Astrocyte (in vitro differentiated cells and primary cell): ENCODE measurements around the gene MOB3A.

Experiments
- EZH2 ChIP-seq: IDR thresholded peaks from 2 replicates; pipeline ENCODE4 v1.6.1; 2012; ENCODE audit warnings: mild to moderate bottlenecking, low read length, inconsistent platforms; ENCODE audit not compliant: insufficient read depth
- TF ChIP-seq, protein P1 (sequence below): IDR thresholded peaks from 2 replicates; pipeline ENCODE4 v1.5.1; 2011; ENCODE audit warnings: low read depth, mild to moderate bottlenecking, inconsistent platforms, low read length, moderate library complexity; ENCODE audit not compliant: insufficient read depth

DNA sequence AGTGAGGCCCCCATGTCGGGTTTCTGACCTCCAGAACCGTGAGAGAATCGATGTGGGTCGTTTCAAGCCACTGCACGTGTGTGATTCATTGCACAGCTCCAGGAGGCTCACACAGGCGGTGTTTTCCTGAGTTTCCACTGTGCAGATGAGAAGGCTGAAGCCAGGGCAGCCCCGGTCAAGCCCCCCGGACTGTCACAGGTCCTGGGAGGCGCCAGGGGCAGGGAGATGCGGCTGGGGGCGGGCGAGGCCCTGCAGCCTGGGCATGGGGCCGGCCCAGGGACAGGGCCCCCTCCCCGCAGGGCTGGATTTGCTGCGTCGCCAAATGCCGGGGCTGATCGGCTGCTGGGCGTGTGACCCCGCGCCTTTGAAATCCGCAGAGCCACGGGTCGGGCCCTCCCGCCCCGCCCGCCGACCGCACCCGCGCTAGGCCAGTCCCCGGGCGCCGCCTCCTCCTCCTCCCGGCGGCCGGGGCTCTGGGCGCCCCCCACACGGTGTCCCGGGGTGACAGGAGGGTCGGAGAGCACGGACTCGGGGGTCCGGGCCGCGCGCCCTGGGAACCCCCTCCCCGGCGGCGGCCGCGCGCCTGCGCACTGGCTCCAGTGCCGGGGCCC lies 35.1 kb downstream of the MOB3A start:
- TF ChIP-seq, protein P1, sequence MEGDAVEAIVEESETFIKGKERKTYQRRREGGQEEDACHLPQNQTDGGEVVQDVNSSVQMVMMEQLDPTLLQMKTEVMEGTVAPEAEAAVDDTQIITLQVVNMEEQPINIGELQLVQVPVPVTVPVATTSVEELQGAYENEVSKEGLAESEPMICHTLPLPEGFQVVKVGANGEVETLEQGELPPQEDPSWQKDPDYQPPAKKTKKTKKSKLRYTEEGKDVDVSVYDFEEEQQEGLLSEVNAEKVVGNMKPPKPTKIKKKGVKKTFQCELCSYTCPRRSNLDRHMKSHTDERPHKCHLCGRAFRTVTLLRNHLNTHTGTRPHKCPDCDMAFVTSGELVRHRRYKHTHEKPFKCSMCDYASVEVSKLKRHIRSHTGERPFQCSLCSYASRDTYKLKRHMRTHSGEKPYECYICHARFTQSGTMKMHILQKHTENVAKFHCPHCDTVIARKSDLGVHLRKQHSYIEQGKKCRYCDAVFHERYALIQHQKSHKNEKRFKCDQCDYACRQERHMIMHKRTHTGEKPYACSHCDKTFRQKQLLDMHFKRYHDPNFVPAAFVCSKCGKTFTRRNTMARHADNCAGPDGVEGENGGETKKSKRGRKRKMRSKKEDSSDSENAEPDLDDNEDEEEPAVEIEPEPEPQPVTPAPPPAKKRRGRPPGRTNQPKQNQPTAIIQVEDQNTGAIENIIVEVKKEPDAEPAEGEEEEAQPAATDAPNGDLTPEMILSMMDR: no peak
- no peak for TF ChIP-seq EZH2
